PC-3 (cell line): ENCODE data around the gene RETN.

Source experiments
- EZH2phosphoT487 ChIP-seq: fragments of 300-600 bp; sonication (generic); IDR thresholded peaks from 2 replicates; pipeline ENCODE4 v1.6.1; 2018; ENCODE audit warnings: mild to moderate bottlenecking, antibody characterized with exemption, low read length, borderline replicate concordance
- TF ChIP-seq, protein P1 (sequence below): fragments of 300-600 bp; sonication (generic); conservative IDR thresholded peaks from 2 replicates; pipeline ENCODE4 v1.5.1; 2017; ENCODE audit warnings: antibody characterized with exemption, low read depth, mild to moderate bottlenecking, low read length

DNA sequence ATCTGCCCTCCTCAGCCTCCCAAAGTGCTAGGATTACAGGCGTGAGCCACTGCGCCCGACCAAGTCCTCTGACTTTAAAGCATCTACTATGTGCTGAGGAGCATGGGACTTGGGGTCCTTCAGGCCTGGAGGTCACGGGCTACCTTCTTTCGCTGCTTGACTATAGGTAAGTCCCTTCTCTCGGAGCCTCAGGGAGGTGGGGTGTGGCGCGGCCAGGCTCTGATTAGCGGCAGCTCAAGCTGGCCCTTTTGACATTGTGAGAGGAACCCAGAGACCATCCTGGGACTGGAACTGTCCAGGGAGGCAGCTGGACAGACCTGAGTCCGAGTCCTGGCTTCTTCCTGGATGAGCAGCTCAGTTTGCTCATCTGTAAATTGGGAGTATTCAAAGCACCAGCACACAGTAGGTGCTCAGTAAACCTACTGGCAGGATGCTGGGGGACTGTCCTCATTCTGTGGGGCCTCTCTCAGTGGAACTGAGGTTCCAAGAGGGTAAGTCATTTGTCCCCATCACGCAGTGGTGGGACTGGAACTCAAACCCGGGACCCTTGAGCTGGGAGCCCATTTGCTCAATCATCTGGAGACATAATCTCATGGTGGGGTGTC lies 32.3 kb downstream of the RETN start:
- TF ChIP-seq, protein P1, sequence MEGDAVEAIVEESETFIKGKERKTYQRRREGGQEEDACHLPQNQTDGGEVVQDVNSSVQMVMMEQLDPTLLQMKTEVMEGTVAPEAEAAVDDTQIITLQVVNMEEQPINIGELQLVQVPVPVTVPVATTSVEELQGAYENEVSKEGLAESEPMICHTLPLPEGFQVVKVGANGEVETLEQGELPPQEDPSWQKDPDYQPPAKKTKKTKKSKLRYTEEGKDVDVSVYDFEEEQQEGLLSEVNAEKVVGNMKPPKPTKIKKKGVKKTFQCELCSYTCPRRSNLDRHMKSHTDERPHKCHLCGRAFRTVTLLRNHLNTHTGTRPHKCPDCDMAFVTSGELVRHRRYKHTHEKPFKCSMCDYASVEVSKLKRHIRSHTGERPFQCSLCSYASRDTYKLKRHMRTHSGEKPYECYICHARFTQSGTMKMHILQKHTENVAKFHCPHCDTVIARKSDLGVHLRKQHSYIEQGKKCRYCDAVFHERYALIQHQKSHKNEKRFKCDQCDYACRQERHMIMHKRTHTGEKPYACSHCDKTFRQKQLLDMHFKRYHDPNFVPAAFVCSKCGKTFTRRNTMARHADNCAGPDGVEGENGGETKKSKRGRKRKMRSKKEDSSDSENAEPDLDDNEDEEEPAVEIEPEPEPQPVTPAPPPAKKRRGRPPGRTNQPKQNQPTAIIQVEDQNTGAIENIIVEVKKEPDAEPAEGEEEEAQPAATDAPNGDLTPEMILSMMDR: no peak
- no peak for TF ChIP-seq EZH2phosphoT487
